Astrocyte (in vitro differentiated cells and primary cell): ENCODE measurements around the gene PHF21B. TPM values are rescaled to one million over a fixed set of nuclear protein-coding genes. Genes with fewer than 3 reads are reported as not detected.

ENCODE experiments used
- DNase-seq: peaks from one replicate; pipeline ENCODE4 v3.0.0-alpha.2; 2010; ENCODE audit warnings: low read depth
- FAIRE-seq: peaks from 2 replicates; lab custom pipeline; 2011; peaks lifted over from hg19 to GRCh38; lab: Jason Lieb, UNC
- H2AFZ ChIP-seq: 2 replicates; pipeline ENCODE4 v1.6.0; 2012; ENCODE audit warnings: low read depth, low read length, inconsistent platforms
- H3K27ac ChIP-seq: 2 replicates; pipeline ENCODE4 v1.5.1; 2011; ENCODE audit warnings: low read depth, low read length, inconsistent platforms
- H3K27me3 ChIP-seq: 2 replicates; pipeline ENCODE4 v1.6.0; 2011; ENCODE audit warnings: low read length, inconsistent platforms; ENCODE audit not compliant: insufficient read depth
- H3K36me3 ChIP-seq: 2 replicates; pipeline ENCODE4 v1.5.1; 2011; ENCODE audit warnings: low read length, inconsistent platforms; ENCODE audit not compliant: insufficient read depth
- H3K4me1 ChIP-seq: 2 replicates; pipeline ENCODE4 v1.5.1; 2011; ENCODE audit warnings: low read length, inconsistent platforms; ENCODE audit not compliant: insufficient read depth
- H3K4me2 ChIP-seq: 2 replicates; pipeline ENCODE4 v1.6.0; 2012; ENCODE audit warnings: low read length, inconsistent platforms
- H3K4me3 ChIP-seq: 2 replicates; pipeline ENCODE4 v1.5.1; 2011; ENCODE audit warnings: low read depth, mild to moderate bottlenecking, low read length, inconsistent platforms; ENCODE audit not compliant: insufficient read depth
- H3K79me2 ChIP-seq: 2 replicates; pipeline ENCODE4 v1.6.0; 2012; ENCODE audit warnings: mild to moderate bottlenecking, low read length, inconsistent platforms; ENCODE audit not compliant: insufficient read depth
- H3K9ac ChIP-seq: 2 replicates; pipeline ENCODE4 v1.6.0; 2012; ENCODE audit warnings: mild to moderate bottlenecking, low read length, inconsistent platforms
- H3K9me3 ChIP-seq: 2 replicates; pipeline ENCODE4 v1.5.1; 2012; ENCODE audit warnings: low read depth, mild to moderate bottlenecking, low read length, inconsistent platforms; ENCODE audit not compliant: insufficient read depth
- H4K20me1 ChIP-seq: 2 replicates; pipeline ENCODE4 v1.6.0; 2012; ENCODE audit warnings: low read length, inconsistent platforms; ENCODE audit not compliant: insufficient read depth
- H3K27ac Mint-ChIP-seq: one replicate; pipeline ENCODE4 v1.8.0; 2021; ENCODE audit warnings: mild to moderate bottlenecking, mixed read lengths; ENCODE audit not compliant: unreplicated experiment
- H3K27me3 Mint-ChIP-seq: one replicate; pipeline ENCODE4 v1.8.0; 2021; ENCODE audit warnings: low read depth, mixed read lengths; ENCODE audit not compliant: unreplicated experiment
- H3K36me3 Mint-ChIP-seq: one replicate; pipeline ENCODE4 v1.8.0; 2021; ENCODE audit warnings: low read depth, mixed read lengths; ENCODE audit not compliant: unreplicated experiment
- H3K4me1 Mint-ChIP-seq: one replicate; pipeline ENCODE4 v1.8.0; 2021; ENCODE audit warnings: low read depth, mixed read lengths; ENCODE audit not compliant: unreplicated experiment
- H3K4me3 Mint-ChIP-seq: one replicate; pipeline ENCODE4 v1.8.0; 2021; ENCODE audit warnings: mild to moderate bottlenecking, moderate library complexity, mixed read lengths; ENCODE audit not compliant: unreplicated experiment
- H3K9me3 Mint-ChIP-seq: one replicate; pipeline ENCODE4 v1.8.0; 2021; ENCODE audit warnings: mild to moderate bottlenecking, mixed read lengths; ENCODE audit not compliant: unreplicated experiment
- EZH2 ChIP-seq: IDR thresholded peaks from 2 replicates; pipeline ENCODE4 v1.6.1; 2012; ENCODE audit warnings: mild to moderate bottlenecking, low read length, inconsistent platforms; ENCODE audit not compliant: insufficient read depth
- total RNA-seq: library from RNA; stranded (reverse); gene quantifications from 2 replicates; pipeline ENCODE4 v1.2.1, GENCODE V29; 2021
- TF ChIP-seq, protein P1 (sequence below): IDR thresholded peaks from 2 replicates; pipeline ENCODE4 v1.5.1; 2011; ENCODE audit warnings: low read depth, mild to moderate bottlenecking, inconsistent platforms, low read length, moderate library complexity; ENCODE audit not compliant: insufficient read depth

Gene PHF21B
- total RNA-seq, 1 donor from 2014 or later, result 6.3 TPM

DNA sequence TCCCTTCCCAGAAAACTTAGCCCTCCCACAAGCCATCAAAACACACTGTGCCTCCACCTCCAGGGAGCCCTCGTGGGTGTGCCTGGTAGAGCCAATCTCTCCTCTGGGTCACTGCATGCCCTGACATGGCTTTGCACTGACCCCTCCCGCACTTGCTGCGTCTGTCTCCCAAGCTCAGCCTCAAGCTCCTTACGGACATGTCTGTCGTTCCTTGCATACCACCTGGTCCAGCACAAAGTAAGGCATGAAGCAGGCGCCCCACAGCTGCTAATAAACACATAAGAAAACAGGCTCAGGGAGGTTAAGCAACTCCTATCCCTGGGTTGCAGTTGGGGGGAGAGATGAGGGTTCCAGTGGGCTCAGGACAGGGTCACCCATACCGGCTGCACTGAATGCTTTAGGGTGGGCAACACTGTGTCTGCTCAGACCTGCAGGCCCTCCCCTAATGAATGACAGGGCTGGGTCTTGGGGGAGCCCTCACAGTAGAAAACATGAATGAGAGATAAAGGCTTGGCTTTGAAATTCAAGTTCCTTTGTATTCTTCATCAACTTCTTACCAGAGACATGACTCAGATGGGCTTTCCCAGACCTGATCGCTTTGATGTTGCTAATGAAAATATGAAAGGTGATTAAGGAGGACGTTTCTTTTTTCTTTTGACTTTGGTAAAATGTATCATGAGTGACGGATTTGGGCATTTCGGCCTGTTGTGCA is 38.0 kb downstream of the PHF21B start:
- H3K4me1 ChIP-seq, result no peaks in the 10 kb centered on the region
- no peaks in the 10 kb centered on the region for H3K27me3 ChIP-seq
- no peak overlapping the region for H3K4me3 ChIP-seq
- Mint-ChIP-seq H3K27ac (no peak overlapping the region), H3K27me3 (peaks cover 3% of the 10 kb centered on the region), H3K9me3 (no peaks in the 10 kb centered on the region), H3K4me1 (no peaks in the 10 kb centered on the region), H3K4me3 (no peak overlapping the region), H3K36me3 (peaks cover 3% of the 10 kb centered on the region)
- H3K79me2 ChIP-seq, result no peaks in the 10 kb centered on the region
- H3K36me3 ChIP-seq, result no peaks in the 10 kb centered on the region
- peaks cover 32% of the 10 kb centered on the region for H4K20me1 ChIP-seq
- FAIRE-seq (no peak), DNase-seq (no peak)
- H3K9ac ChIP-seq, result no peak overlapping the region
- no peak overlapping the region for H2AFZ ChIP-seq
- no peak for TF ChIP-seq EZH2
- TF ChIP-seq, protein P1, sequence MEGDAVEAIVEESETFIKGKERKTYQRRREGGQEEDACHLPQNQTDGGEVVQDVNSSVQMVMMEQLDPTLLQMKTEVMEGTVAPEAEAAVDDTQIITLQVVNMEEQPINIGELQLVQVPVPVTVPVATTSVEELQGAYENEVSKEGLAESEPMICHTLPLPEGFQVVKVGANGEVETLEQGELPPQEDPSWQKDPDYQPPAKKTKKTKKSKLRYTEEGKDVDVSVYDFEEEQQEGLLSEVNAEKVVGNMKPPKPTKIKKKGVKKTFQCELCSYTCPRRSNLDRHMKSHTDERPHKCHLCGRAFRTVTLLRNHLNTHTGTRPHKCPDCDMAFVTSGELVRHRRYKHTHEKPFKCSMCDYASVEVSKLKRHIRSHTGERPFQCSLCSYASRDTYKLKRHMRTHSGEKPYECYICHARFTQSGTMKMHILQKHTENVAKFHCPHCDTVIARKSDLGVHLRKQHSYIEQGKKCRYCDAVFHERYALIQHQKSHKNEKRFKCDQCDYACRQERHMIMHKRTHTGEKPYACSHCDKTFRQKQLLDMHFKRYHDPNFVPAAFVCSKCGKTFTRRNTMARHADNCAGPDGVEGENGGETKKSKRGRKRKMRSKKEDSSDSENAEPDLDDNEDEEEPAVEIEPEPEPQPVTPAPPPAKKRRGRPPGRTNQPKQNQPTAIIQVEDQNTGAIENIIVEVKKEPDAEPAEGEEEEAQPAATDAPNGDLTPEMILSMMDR, result no peak
- peak overlapping the region; percentile 8 for H3K4me2 ChIP-seq
- H3K9me3 ChIP-seq, result no peaks in the 10 kb centered on the region
- H3K27ac ChIP-seq, result no peak overlapping the region

GRCh38 chr22:44970291-44970690 is 39.5 kb downstream of the PHF21B start:
- Histone ChIP-seq H3K4me3 (no peak overlapping the region), H3K4me2 (no peak overlapping the region), H3K27ac (no peak overlapping the region), H3K79me2 (no peaks in the 10 kb centered on the region), H2AFZ (no peak overlapping the region), H3K4me1 (no peaks in the 10 kb centered on the region), H3K36me3 (no peaks in the 10 kb centered on the region), H3K27me3 (no peaks in the 10 kb centered on the region), H3K9me3 (no peaks in the 10 kb centered on the region), H4K20me1 (peaks cover 25% of the 10 kb centered on the region), H3K9ac (no peak overlapping the region)
- no peaks in the 10 kb centered on the region for H3K9me3 Mint-ChIP-seq
- no peak for TF ChIP-seq EZH2
- TF ChIP-seq, protein P1, result no peak
- no peak overlapping the region for H3K4me3 Mint-ChIP-seq
- no peak for DNase-seq
- H3K27ac Mint-ChIP-seq, result no peak overlapping the region
- peaks cover 3% of the 10 kb centered on the region for H3K27me3 Mint-ChIP-seq
- FAIRE-seq, result no peak
- no peaks in the 10 kb centered on the region for H3K4me1 Mint-ChIP-seq
- H3K36me3 Mint-ChIP-seq, result peaks cover 3% of the 10 kb centered on the region

GRCh38 chr22:44969817-44970216 is 40.0 kb downstream of the PHF21B start:
- H3K27ac Mint-ChIP-seq, result no peak overlapping the region
- H4K20me1 ChIP-seq, result peaks cover 20% of the 10 kb centered on the region
- no peak overlapping the region for H2AFZ ChIP-seq
- no peaks in the 10 kb centered on the region for H3K4me1 Mint-ChIP-seq
- peaks cover 3% of the 10 kb centered on the region for H3K27me3 Mint-ChIP-seq
- no peak overlapping the region for H3K4me2 ChIP-seq
- H3K4me3 Mint-ChIP-seq, result no peak overlapping the region
- no peaks in the 10 kb centered on the region for H3K9me3 Mint-ChIP-seq
- FAIRE-seq (no peak), DNase-seq (no peak)
- no peaks in the 10 kb centered on the region for H3K4me1 ChIP-seq
- H3K36me3 Mint-ChIP-seq, result peaks cover 3% of the 10 kb centered on the region
- no peaks in the 10 kb centered on the region for H3K27me3 ChIP-seq
- H3K79me2 ChIP-seq, result no peaks in the 10 kb centered on the region
- no peak overlapping the region for H3K9ac ChIP-seq
- H3K4me3 ChIP-seq, result no peak overlapping the region
- TF ChIP-seq, protein P1, result no peak
- no peak for TF ChIP-seq EZH2
- H3K27ac ChIP-seq, result no peak overlapping the region
- no peaks in the 10 kb centered on the region for H3K9me3 ChIP-seq
- no peaks in the 10 kb centered on the region for H3K36me3 ChIP-seq
